GM21515 (cell line): ENCODE data around the gene FKBP7.
"Not testable (repeated sequence)": the region's sequence is repeated elsewhere in the genome, so short reads cannot be mapped to it uniquely, and the experiment has no call there.

Experiments
- ATAC-seq: cut with Tn5 transposase; IDR thresholded peaks from one replicate; pipeline ENCODE4 v1.9.1; 2021; ENCODE audit not compliant: unreplicated experiment

FKBP7 gene

GRCh38 chr2:178478439-178479274, at the start of gene FKBP7:
Gene FKBP7, minus strand, starts transcription at chr2:178478600. Its CDS starts 101 bp downstream, at chr2:178478499.
- peak; percentile 48 for ATAC-seq

GRCh38 chr2:178527592-178527991, 49.2 kb upstream of the FKBP7 start:
- no peak for ATAC-seq

GRCh38 chr2:178526256-178526655, 47.9 kb upstream of the FKBP7 start:
- no peak for ATAC-seq

- not testable (repeated sequence) for ATAC-seq
Measured at GRCh38 chr2:178525460-178525859, 47.1 kb upstream of the FKBP7 start.

- not testable (repeated sequence) for ATAC-seq
Measured at GRCh38 chr2:178525010-178525409, 46.6 kb upstream of the FKBP7 start.

- no peak for ATAC-seq
Measured at GRCh38 chr2:178523596-178524134, 45.3 kb upstream of the FKBP7 start.

- ATAC-seq = peak; percentile 89
Measured at GRCh38 chr2:178522950-178523595, 44.7 kb upstream of the FKBP7 start.

- no peak for ATAC-seq
Measured at GRCh38 chr2:178521304-178522150, 43.1 kb upstream of the FKBP7 start.

- no peak for ATAC-seq
Measured at GRCh38 chr2:178517496-178517895, 39.1 kb upstream of the FKBP7 start.

GRCh38 chr2:178514664-178515063, 36.3 kb upstream of the FKBP7 start:
- no peak for ATAC-seq

- no peak for ATAC-seq
Measured at GRCh38 chr2:178513876-178514275, 35.5 kb upstream of the FKBP7 start.

- ATAC-seq = no peak
Measured at GRCh38 chr2:178512484-178512883, 34.1 kb upstream of the FKBP7 start.

- ATAC-seq = no peak
Measured at GRCh38 chr2:178510384-178510783, 32.0 kb upstream of the FKBP7 start.

GRCh38 chr2:178508646-178509045, 30.2 kb upstream of the FKBP7 start:
- no peak for ATAC-seq

- ATAC-seq = no peak
Measured at GRCh38 chr2:178506949-178507348, 28.5 kb upstream of the FKBP7 start.

GRCh38 chr2:178506524-178506923, 28.1 kb upstream of the FKBP7 start:
- no peak for ATAC-seq

GRCh38 chr2:178506101-178506500, 27.7 kb upstream of the FKBP7 start:
- ATAC-seq = no peak

GRCh38 chr2:178502751-178503150, 24.4 kb upstream of the FKBP7 start:
- no peak for ATAC-seq

GRCh38 chr2:178499640-178500039, 21.2 kb upstream of the FKBP7 start:
- ATAC-seq = no peak

GRCh38 chr2:178498137-178498536, 19.7 kb upstream of the FKBP7 start:
- ATAC-seq = peak; percentile 53

- ATAC-seq = no peak
Measured at GRCh38 chr2:178496049-178496448, 17.6 kb upstream of the FKBP7 start.
